ENCODE measurements around the gene ANKZF1.

The ANKZF1 gene

DNA sequence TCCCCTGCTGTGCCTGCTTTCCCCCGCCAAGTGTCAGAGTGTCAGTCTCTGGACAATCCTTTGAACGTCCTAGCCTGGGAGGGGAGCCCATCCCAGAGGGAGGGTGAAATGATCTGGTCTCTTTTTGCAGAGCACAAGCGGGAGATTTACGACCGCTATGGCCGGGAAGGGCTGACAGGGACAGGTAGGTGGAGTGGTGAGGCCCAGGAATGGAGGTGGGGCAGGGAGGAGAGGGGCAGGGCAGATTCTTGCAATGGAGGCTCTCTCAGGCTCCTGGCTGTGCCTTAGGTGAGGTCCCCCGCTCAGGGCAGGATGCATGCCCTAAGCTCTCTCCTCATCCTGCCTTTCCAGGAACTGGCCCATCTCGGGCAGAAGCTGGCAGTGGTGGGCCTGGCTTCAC is 52.0 kb downstream of the ANKZF1 start:
- Histone ChIP-seq H3K9me3 (ENCODE audit: severe bottlenecking) (no peaks in the 10 kb centered on the region), H3K27ac (no peak overlapping the region), H3K27me3 (ENCODE audit: insufficient read depth, low read depth, severe bottlenecking) (no peaks in the 10 kb centered on the region), H3K36me3 (peaks cover 60% of the 10 kb centered on the region), H3K4me3 (ENCODE audit: low read depth, low read length) (no peak overlapping the region)
- TF ChIP-seq, protein P1, sequence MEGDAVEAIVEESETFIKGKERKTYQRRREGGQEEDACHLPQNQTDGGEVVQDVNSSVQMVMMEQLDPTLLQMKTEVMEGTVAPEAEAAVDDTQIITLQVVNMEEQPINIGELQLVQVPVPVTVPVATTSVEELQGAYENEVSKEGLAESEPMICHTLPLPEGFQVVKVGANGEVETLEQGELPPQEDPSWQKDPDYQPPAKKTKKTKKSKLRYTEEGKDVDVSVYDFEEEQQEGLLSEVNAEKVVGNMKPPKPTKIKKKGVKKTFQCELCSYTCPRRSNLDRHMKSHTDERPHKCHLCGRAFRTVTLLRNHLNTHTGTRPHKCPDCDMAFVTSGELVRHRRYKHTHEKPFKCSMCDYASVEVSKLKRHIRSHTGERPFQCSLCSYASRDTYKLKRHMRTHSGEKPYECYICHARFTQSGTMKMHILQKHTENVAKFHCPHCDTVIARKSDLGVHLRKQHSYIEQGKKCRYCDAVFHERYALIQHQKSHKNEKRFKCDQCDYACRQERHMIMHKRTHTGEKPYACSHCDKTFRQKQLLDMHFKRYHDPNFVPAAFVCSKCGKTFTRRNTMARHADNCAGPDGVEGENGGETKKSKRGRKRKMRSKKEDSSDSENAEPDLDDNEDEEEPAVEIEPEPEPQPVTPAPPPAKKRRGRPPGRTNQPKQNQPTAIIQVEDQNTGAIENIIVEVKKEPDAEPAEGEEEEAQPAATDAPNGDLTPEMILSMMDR (IDR thresholded peaks at IDR 0.05; ENCODE audit: low read depth, low read length) = no peak
- no peak for DNase-seq

DNA sequence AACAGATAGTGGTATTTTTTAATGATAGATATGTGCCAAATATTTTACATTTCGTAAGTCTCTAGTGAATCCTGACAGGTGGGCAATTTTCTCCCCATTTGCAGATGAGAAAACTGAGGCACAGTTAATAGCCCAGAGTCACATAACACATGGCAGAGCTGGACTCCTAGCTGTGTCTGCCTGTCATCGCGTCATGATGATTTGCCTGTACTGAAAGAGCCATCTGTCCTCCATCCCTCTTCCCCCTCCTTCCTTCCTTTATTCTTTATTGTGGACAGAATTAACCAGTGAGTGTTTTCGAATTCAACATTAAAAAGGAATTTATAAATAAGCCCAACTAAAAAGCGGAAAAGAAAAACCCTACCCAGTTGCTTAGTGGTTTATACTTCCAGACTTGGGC is 52.8 kb downstream of the ANKZF1 start:
- H3K27ac ChIP-seq = no peak overlapping the region; the same call in 1 of the 2 replicates
- H3K4me3 ChIP-seq (ENCODE audit: low read depth, low read length) = no peak overlapping the region
- peaks cover 62% of the 10 kb centered on the region for H3K36me3 ChIP-seq
- DNase-seq = no peak
- H3K27me3 ChIP-seq (ENCODE audit: insufficient read depth, low read depth, severe bottlenecking) = no peaks in the 10 kb centered on the region
- H3K9me3 ChIP-seq (ENCODE audit: severe bottlenecking) = no peaks in the 10 kb centered on the region
- TF ChIP-seq, protein P1 (IDR thresholded peaks at IDR 0.05; ENCODE audit: low read depth, low read length) = no peak

DNA sequence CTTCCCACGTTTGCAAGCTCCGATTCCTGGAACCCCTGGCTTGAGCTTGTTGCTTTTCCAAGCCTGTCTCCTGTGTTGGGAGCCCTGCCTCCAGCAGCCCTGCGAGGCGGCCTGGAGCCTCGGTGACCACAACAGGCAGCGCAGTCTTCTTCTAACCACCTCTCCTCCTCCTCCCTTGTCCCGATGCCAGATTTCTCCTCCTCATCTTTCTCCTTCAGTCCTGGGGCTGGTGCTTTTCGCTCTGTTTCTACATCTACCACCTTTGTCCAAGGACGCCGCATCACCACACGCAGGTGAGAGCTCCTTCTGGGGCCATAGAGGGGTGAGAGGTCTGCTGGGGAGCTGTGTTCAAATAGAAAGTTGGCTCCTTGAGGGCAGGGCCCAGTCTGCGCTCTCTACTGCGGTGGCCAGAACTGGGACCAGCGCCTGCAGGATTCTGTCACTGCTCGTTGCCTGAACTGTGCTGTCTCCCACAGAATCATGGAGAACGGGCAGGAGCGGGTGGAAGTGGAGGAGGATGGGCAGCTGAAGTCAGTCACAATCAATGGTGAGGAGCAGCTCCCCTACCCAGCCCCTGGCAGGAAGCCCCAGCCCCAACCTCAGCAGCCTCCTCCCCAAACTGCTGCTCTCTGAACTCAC is 53.5 kb downstream of the ANKZF1 start:
- H3K9me3 ChIP-seq (ENCODE audit: severe bottlenecking) = no peaks in the 10 kb centered on the region
- DNase-seq = no peak
- TF ChIP-seq, protein P1 (IDR thresholded peaks at IDR 0.05; ENCODE audit: low read depth, low read length) = no peak
- H3K27me3 ChIP-seq (ENCODE audit: insufficient read depth, low read depth, severe bottlenecking) = no peaks in the 10 kb centered on the region
- no peak overlapping the region; the same call in 1 of the 2 replicates for H3K27ac ChIP-seq
- H3K4me3 ChIP-seq (ENCODE audit: low read depth, low read length) = no peak overlapping the region
- peaks cover 62% of the 10 kb centered on the region for H3K36me3 ChIP-seq

DNA sequence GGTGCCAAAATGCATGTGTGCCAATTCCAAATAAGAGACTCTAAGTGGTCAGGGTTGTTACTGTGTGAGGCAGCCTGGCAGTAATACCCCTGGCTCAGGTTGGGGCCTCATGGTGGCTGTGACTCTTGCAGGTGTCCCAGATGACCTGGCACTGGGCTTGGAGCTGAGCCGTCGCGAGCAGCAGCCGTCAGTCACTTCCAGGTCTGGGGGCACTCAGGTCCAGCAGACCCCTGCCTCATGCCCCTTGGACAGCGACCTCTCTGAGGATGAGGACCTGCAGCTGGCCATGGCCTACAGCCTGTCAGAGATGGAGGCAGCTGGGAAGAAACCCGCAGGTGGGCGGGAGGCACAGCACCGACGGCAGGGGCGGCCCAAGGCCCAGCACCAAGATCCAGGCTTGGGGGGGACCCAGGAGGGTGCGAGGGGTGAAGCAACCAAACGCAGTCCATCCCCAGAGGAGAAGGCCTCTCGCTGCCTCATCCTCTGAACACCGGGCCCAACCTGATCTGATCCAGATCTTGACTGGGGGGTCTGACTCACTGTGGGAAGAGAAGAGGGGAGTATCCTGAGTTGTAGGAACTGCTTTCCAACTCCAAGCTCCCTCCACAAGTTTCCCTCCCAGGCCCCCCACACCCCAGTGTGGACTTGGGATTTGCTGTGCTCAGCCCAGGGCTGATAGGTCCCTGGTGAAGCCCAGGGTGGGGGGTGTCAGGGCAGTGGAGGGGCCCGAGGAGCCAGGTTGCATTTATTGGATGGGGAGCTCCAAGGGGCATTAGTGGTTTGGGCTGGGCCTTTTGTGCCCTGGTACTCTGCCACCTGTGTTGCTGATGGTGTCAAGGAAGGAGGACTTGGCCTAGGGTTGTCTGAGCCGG is 55.1 kb downstream of the ANKZF1 start:
- no peaks in the 10 kb centered on the region for H3K27me3 ChIP-seq (ENCODE audit: insufficient read depth, low read depth, severe bottlenecking)
- no peaks in the 10 kb centered on the region for H3K9me3 ChIP-seq (ENCODE audit: severe bottlenecking)
- H3K36me3 ChIP-seq = peaks cover 68% of the 10 kb centered on the region
- TF ChIP-seq, protein P1 (IDR thresholded peaks at IDR 0.05; ENCODE audit: low read depth, low read length) = no peak
- H3K27ac ChIP-seq = no peak overlapping the region
- DNase-seq = no peak
- no peak overlapping the region for H3K4me3 ChIP-seq (ENCODE audit: low read depth, low read length)

DNA sequence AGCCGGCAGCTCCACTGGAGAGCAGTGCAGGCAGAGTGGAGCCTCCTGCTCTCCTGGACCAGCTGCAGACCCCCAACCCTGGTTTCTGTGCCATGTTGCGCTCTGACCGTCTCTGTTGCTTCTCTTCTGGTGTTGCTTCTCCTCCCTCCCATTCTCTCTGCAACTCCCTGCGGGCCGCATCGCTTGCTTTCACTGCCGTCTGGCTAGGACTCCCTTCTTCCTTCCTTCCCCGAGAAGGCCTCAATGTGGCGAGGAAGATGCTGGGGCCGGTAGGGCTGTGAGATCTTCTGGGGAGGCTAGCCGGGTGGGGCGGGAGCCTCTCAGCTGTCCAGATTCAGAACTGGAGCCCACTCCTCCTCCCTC is 55.7 kb downstream of the ANKZF1 start:
- H3K27me3 ChIP-seq (ENCODE audit: insufficient read depth, low read depth, severe bottlenecking) = no peaks in the 10 kb centered on the region
- no peak overlapping the region for H3K4me3 ChIP-seq (ENCODE audit: low read depth, low read length)
- no peak for DNase-seq
- H3K27ac ChIP-seq = peak overlapping the region; percentile 31
- H3K36me3 ChIP-seq = peaks cover 67% of the 10 kb centered on the region
- no peaks in the 10 kb centered on the region for H3K9me3 ChIP-seq (ENCODE audit: severe bottlenecking)
- TF ChIP-seq, protein P1 (IDR thresholded peaks at IDR 0.05; ENCODE audit: low read depth, low read length) = no peak
